ENCODE measurements around the gene SCGB2A2.

DNA sequence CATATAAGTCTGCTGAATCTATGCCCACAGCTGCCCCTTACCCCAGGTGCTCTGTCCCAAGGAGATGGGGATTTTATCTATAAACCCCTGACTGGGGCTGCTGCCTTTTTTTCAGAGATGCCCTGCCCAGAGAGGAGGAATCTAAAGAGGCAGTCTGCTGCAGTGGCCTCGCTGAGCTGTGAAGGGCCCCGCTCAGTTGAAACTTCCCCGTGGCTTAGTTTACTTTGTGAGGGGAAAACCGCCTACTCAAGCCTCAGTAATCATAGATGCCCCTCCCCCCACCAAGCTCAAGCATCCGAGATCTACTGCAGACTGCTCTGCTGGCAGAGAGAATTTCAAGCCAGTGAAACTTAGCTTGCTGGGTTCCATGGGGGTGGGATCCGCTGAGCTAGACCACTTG, 36.3 kb downstream of the SCGB2A2 start:
- TF ChIP-seq, protein P1, sequence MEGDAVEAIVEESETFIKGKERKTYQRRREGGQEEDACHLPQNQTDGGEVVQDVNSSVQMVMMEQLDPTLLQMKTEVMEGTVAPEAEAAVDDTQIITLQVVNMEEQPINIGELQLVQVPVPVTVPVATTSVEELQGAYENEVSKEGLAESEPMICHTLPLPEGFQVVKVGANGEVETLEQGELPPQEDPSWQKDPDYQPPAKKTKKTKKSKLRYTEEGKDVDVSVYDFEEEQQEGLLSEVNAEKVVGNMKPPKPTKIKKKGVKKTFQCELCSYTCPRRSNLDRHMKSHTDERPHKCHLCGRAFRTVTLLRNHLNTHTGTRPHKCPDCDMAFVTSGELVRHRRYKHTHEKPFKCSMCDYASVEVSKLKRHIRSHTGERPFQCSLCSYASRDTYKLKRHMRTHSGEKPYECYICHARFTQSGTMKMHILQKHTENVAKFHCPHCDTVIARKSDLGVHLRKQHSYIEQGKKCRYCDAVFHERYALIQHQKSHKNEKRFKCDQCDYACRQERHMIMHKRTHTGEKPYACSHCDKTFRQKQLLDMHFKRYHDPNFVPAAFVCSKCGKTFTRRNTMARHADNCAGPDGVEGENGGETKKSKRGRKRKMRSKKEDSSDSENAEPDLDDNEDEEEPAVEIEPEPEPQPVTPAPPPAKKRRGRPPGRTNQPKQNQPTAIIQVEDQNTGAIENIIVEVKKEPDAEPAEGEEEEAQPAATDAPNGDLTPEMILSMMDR (IDR thresholded peaks at IDR 0.05), result no peak
- TF ChIP-seq POLR2A (IDR thresholded peaks at IDR 0.05), result no peak

All from thyroid gland (tissue), 4 donors.